Measurements from ENCODE around the gene ZBTB44.

DNA sequence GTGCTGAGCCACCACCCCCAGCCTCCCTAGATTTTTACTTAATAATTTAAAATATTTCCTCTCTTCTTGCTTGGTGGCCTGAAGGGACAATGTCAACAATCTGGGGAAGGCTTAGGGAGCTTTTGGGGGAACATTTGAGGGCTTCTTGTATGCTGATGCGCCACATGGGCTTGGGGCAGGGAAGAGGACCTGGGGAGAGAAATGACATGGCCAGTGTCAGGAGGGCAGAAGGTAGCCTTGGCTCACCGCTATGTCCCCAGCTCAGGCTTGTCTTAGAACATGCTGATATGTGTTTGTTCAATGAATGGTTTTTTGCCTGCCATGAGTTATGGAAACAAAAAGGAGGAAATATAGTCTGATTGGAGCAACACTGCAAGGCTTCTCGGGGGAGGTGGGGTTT is 103.6 kb downstream of the ZBTB44 start:
- TF ChIP-seq, protein P1, sequence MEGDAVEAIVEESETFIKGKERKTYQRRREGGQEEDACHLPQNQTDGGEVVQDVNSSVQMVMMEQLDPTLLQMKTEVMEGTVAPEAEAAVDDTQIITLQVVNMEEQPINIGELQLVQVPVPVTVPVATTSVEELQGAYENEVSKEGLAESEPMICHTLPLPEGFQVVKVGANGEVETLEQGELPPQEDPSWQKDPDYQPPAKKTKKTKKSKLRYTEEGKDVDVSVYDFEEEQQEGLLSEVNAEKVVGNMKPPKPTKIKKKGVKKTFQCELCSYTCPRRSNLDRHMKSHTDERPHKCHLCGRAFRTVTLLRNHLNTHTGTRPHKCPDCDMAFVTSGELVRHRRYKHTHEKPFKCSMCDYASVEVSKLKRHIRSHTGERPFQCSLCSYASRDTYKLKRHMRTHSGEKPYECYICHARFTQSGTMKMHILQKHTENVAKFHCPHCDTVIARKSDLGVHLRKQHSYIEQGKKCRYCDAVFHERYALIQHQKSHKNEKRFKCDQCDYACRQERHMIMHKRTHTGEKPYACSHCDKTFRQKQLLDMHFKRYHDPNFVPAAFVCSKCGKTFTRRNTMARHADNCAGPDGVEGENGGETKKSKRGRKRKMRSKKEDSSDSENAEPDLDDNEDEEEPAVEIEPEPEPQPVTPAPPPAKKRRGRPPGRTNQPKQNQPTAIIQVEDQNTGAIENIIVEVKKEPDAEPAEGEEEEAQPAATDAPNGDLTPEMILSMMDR (conservative IDR thresholded peaks at IDR 0.05 in 1 of 2, IDR thresholded peaks at IDR 0.05 in 1 of 2; ENCODE audit: low read depth in 1 of 2, low read length in 2 of 2), result no peak
- TF ChIP-seq EZH2 (IDR thresholded peaks at IDR 0.05; ENCODE audit: low read length, missing control alignments), result no peak

Measured in fibroblast of lung (primary cell).